Breast epithelium (tissue), 3 donors: ENCODE results near the gene TERF2IP.

Experiments used
- CTCF ChIP-seq, 3 donors: fragments of 450-650 bp; IDR thresholded peaks; one replicate each; pipeline ENCODE4 v1.5.1; 2016 to 2017; ENCODE audit warnings: antibody characterized with exemption in 3 of 3, mild to moderate bottlenecking in 3 of 3, moderate library complexity in 3 of 3
- POLR2A ChIP-seq: fragments of 450-650 bp; IDR thresholded peaks from one replicate; pipeline ENCODE4 v1.6.1; 2016; ENCODE audit warnings: antibody characterized with exemption, mild to moderate bottlenecking, moderate library complexity
- POLR2AphosphoS5 ChIP-seq, 3 donors: sonication (generic); formaldehyde crosslinking; IDR thresholded peaks; one replicate each; pipeline ENCODE4 v1.6.1; 2017; ENCODE audit warnings: antibody characterized with exemption in 3 of 3

- TF ChIP-seq CTCF (IDR thresholded peaks at IDR 0.05), result no peak
- no peak for TF ChIP-seq POLR2A
- no peak for TF ChIP-seq POLR2AphosphoS5 (IDR thresholded peaks at IDR 0.05)
These were observed 17.5 kb upstream of the TERF2IP start for GRCh38 chr16:75630052-75630451.
